Astrocyte (in vitro differentiated cells and primary cell): ENCODE measurements around the gene VASH2.

Source experiments
- CTCF ChIP-seq: IDR thresholded peaks from 2 replicates; pipeline ENCODE4 v1.5.1; 2011; ENCODE audit warnings: low read depth, mild to moderate bottlenecking, inconsistent platforms, low read length, moderate library complexity; ENCODE audit not compliant: insufficient read depth
- EZH2 ChIP-seq: IDR thresholded peaks from 2 replicates; pipeline ENCODE4 v1.6.1; 2012; ENCODE audit warnings: mild to moderate bottlenecking, low read length, inconsistent platforms; ENCODE audit not compliant: insufficient read depth

GRCh38 chr1:212964102-212964501 is 13.8 kb downstream of the VASH2 start:
- TF ChIP-seq CTCF (no peak), EZH2 (no peak)
